ENCODE results near the gene EMP2. TPM values are rescaled to one million over a fixed set of nuclear protein-coding genes. Genes with fewer than 3 reads are reported as not detected.

The EMP2 gene
- total RNA-seq, 1 experiment from 2014 or later = not detected

DNA sequence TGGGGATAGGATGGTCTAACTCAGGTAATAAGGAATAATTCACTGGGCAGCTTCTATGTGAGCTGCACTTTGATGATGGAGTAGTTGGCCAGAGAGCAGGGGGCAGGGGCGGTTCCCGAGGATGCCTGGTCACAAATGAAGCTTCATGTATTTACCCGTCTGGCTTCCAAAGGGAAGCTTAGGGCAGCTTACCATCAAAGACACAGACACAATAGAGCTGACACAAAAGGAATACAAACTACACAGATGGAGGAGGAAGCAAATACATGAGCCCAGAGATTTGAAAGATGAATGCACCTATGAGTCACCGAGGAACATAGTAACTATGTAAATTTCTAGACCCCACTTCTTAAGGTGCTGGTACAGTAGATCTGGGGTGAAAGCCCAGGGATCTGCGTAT, 8.7 kb upstream of the EMP2 start:
- no peak overlapping the region for H3K4me2 ChIP-seq (ENCODE audit: low read depth, low read length, poor library complexity, severe bottlenecking)
- H2AFZ ChIP-seq (ENCODE audit: low read length) = no peak overlapping the region
- no peak overlapping the region for H3K9ac ChIP-seq (ENCODE audit: low read length)
- H3K4me3 ChIP-seq (ENCODE audit: low read length) = no peak overlapping the region
- H3K9me2 ChIP-seq (replicated peaks; ENCODE audit: insufficient read depth, low read length) = no peaks in the 10 kb centered on the region
- no peak for DNase-seq
- H4K20me1 ChIP-seq (ENCODE audit: insufficient read depth, low read depth, low read length) = no peaks in the 10 kb centered on the region
- H3K27me3 ChIP-seq (ENCODE audit: low read length) = no peaks in the 10 kb centered on the region
- no peaks in the 10 kb centered on the region for H3K36me3 ChIP-seq (ENCODE audit: insufficient read depth, low read length)
- H3K4me1 ChIP-seq (ENCODE audit: low read length) = no peaks in the 10 kb centered on the region
- H3K27ac ChIP-seq (ENCODE audit: low read length) = no peak overlapping the region
- no peaks in the 10 kb centered on the region for H3K9me3 ChIP-seq (ENCODE audit: low read length)
- no peaks in the 10 kb centered on the region for H3K79me2 ChIP-seq (ENCODE audit: low read length)

DNA sequence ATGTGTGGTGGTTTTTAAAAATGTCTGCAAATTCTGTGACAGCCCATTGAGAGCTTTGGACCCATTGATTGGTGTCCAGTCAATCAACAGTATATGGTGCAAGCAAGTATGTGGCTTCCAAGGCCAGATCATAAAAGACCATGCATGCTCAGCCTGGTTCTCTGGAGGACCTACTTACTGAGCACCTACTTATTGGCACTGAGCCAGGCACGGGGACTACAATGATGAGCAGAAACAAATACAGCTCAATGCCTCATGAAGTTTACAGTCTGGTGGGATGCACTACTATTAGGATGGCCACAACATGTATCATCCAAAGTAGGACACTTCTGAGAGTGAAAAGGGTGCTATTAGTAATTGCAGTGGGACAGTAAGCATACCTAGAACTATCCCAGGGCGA, 7.2 kb upstream of the EMP2 start:
- Histone ChIP-seq H3K9me3 (ENCODE audit: low read length) (no peaks in the 10 kb centered on the region), H3K36me3 (ENCODE audit: insufficient read depth, low read length) (no peaks in the 10 kb centered on the region), H3K79me2 (ENCODE audit: low read length) (no peaks in the 10 kb centered on the region), H3K27me3 (ENCODE audit: low read length) (no peaks in the 10 kb centered on the region), H3K9ac (ENCODE audit: low read length) (no peak overlapping the region), H2AFZ (ENCODE audit: low read length) (no peak overlapping the region), H3K4me1 (ENCODE audit: low read length) (no peaks in the 10 kb centered on the region), H4K20me1 (ENCODE audit: insufficient read depth, low read depth, low read length) (no peaks in the 10 kb centered on the region), H3K9me2 (replicated peaks; ENCODE audit: insufficient read depth, low read length) (no peaks in the 10 kb centered on the region), H3K4me3 (ENCODE audit: low read length) (no peak overlapping the region), H3K4me2 (ENCODE audit: low read depth, low read length, poor library complexity, severe bottlenecking) (no peak overlapping the region), H3K27ac (ENCODE audit: low read length) (no peak overlapping the region)
- DNase-seq = no peak

DNA sequence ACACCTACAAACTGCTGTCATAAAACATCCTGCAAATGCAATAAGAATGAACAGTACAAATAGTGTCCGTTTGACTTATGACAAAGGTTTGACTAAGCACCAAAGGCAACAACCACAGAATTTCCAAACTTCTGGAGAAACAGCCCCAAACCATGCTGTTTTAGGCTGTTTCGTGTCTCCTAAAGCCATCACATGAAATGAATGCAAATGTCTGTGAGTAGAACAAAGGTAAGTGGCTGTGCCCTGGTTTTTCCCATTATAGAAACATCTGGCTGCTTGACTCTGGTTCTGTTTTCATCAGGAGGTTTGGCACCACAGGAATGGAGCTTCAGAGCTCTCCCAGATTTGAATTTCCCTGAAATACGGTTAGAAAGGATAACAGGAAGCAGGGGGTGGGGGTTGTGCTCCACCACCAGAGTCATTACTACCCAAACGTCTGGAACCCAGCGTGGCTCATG, 4.6 kb upstream of the EMP2 start:
- H3K9me2 ChIP-seq (replicated peaks; ENCODE audit: insufficient read depth, low read length) = no peaks in the 10 kb centered on the region
- H3K27me3 ChIP-seq (ENCODE audit: low read length) = no peaks in the 10 kb centered on the region
- H3K4me2 ChIP-seq (ENCODE audit: low read depth, low read length, poor library complexity, severe bottlenecking) = no peak overlapping the region
- H3K4me3 ChIP-seq (ENCODE audit: low read length) = no peak overlapping the region
- H3K9ac ChIP-seq (ENCODE audit: low read length) = no peak overlapping the region
- no peaks in the 10 kb centered on the region for H4K20me1 ChIP-seq (ENCODE audit: insufficient read depth, low read depth, low read length)
- H2AFZ ChIP-seq (ENCODE audit: low read length) = no peak overlapping the region
- no peaks in the 10 kb centered on the region for H3K79me2 ChIP-seq (ENCODE audit: low read length)
- DNase-seq = no peak
- no peaks in the 10 kb centered on the region for H3K9me3 ChIP-seq (ENCODE audit: low read length)
- no peaks in the 10 kb centered on the region for H3K4me1 ChIP-seq (ENCODE audit: low read length)
- H3K27ac ChIP-seq (ENCODE audit: low read length) = no peak overlapping the region
- no peaks in the 10 kb centered on the region for H3K36me3 ChIP-seq (ENCODE audit: insufficient read depth, low read length)

DNA sequence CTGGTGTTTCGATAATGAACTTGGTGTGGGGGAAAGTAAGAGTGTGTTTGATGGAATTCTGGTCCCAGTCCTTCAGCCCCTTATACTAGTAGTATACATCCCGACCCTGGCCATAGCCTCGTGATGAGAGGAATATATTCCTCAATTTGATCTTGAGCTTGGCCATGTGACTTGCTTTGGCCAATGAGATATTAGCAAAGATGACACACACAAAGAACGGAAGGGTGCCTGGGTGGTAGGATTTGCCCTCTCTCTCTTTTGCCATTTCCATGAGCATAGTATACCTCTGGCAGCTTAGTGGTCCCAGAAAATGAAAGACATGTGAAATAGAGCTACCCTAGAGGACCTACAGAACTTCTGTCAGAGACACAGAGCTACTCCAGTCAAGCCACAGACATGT, 2.9 kb upstream of the EMP2 start:
- Histone ChIP-seq H3K9me3 (ENCODE audit: low read length) (no peaks in the 10 kb centered on the region), H3K36me3 (ENCODE audit: insufficient read depth, low read length) (no peaks in the 10 kb centered on the region), H3K9me2 (replicated peaks; ENCODE audit: insufficient read depth, low read length) (no peaks in the 10 kb centered on the region), H3K27me3 (ENCODE audit: low read length) (no peaks in the 10 kb centered on the region), H3K4me2 (ENCODE audit: low read depth, low read length, poor library complexity, severe bottlenecking) (no peak overlapping the region), H3K79me2 (ENCODE audit: low read length) (no peaks in the 10 kb centered on the region), H3K27ac (ENCODE audit: low read length) (no peak overlapping the region), H4K20me1 (ENCODE audit: insufficient read depth, low read depth, low read length) (no peaks in the 10 kb centered on the region), H2AFZ (ENCODE audit: low read length) (no peak overlapping the region), H3K4me1 (ENCODE audit: low read length) (no peaks in the 10 kb centered on the region), H3K4me3 (ENCODE audit: low read length) (no peak overlapping the region), H3K9ac (ENCODE audit: low read length) (no peak overlapping the region)
- DNase-seq = no peak

DNA sequence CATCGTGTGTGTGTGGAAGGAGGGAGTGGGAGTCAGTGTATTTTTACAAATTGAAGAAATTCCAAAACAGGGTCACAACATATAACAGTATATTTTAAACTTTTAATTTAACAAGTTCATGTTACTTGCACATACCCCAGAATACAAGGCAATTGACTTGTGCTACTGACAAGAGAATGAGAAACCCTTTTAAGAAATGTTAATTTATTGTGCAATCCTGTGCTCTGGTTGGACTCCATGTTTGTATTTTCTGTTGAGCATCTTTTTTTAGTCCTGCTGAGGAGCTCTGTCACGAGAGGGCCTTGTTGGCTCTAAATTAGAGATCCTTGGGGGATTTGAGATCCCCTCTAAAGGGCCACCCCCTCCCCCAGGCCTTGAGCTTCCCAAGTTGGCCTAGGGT, 1.1 kb upstream of the EMP2 start:
- H2AFZ ChIP-seq (ENCODE audit: low read length) = no peak overlapping the region
- H3K4me1 ChIP-seq (ENCODE audit: low read length) = peaks cover 8% of the 10 kb centered on the region
- H3K4me2 ChIP-seq (ENCODE audit: low read depth, low read length, poor library complexity, severe bottlenecking) = no peak overlapping the region
- H3K36me3 ChIP-seq (ENCODE audit: insufficient read depth, low read length) = no peaks in the 10 kb centered on the region
- no peaks in the 10 kb centered on the region for H4K20me1 ChIP-seq (ENCODE audit: insufficient read depth, low read depth, low read length)
- no peaks in the 10 kb centered on the region for H3K27me3 ChIP-seq (ENCODE audit: low read length)
- no peaks in the 10 kb centered on the region for H3K9me2 ChIP-seq (replicated peaks; ENCODE audit: insufficient read depth, low read length)
- H3K9ac ChIP-seq (ENCODE audit: low read length) = no peak overlapping the region
- no peaks in the 10 kb centered on the region for H3K79me2 ChIP-seq (ENCODE audit: low read length)
- H3K9me3 ChIP-seq (ENCODE audit: low read length) = no peaks in the 10 kb centered on the region
- no peak for DNase-seq
- H3K4me3 ChIP-seq (ENCODE audit: low read length) = no peak overlapping the region
- H3K27ac ChIP-seq (ENCODE audit: low read length) = no peak overlapping the region

DNA sequence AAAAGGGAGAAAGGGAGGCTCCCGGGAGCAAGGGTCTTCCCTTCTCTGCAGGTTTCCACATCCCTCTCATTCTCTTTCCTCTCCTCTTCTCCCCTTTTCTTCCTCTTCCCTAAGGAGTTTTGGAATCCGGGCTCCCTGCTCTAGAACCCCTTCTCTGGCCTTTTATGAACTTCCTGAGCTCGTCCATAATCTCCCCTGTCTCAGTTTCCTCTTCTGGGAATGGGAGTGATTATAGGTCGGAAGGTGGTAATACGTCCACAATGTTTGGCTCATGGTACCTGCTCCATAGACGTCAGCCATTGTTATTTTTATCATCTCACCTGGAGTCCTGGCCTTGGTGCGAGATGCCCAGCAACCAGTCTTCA, 467 bp upstream of the EMP2 start:
- Histone ChIP-seq H3K9ac (ENCODE audit: low read length) (no peak overlapping the region), H3K36me3 (ENCODE audit: insufficient read depth, low read length) (no peaks in the 10 kb centered on the region), H4K20me1 (ENCODE audit: insufficient read depth, low read depth, low read length) (no peaks in the 10 kb centered on the region), H3K9me2 (replicated peaks; ENCODE audit: insufficient read depth, low read length) (no peaks in the 10 kb centered on the region), H3K9me3 (ENCODE audit: low read length) (no peaks in the 10 kb centered on the region), H3K4me2 (ENCODE audit: low read depth, low read length, poor library complexity, severe bottlenecking) (no peak overlapping the region), H3K79me2 (ENCODE audit: low read length) (no peaks in the 10 kb centered on the region), H2AFZ (ENCODE audit: low read length) (no peak overlapping the region), H3K4me3 (ENCODE audit: low read length) (no peak overlapping the region), H3K27ac (ENCODE audit: low read length) (no peak overlapping the region), H3K27me3 (ENCODE audit: low read length) (no peaks in the 10 kb centered on the region), H3K4me1 (ENCODE audit: low read length) (peaks cover 8% of the 10 kb centered on the region)
- no peak for DNase-seq

DNA sequence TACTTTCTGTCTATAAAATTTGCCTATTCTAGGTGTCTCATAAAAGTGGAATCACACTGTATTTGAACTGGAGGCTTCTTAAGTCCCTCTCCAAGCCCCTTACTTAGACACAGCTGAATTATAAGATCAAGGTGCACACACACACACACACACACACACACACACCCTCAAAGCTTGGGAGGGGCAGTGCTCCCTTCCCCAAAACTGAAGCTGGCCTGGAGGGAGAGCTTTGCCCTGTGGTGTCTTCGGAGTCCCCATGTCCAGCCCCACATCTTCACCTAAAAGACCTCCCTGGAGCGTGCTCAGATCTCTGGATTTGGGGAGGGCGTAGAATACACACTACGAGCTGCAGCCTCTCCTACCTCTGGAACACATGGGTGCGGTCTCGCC, 828 bp downstream of the EMP2 start:
- DNase-seq = no peak
- Histone ChIP-seq H3K27me3 (ENCODE audit: low read length) (no peaks in the 10 kb centered on the region), H2AFZ (ENCODE audit: low read length) (no peak overlapping the region), H3K36me3 (ENCODE audit: insufficient read depth, low read length) (no peaks in the 10 kb centered on the region), H3K4me2 (ENCODE audit: low read depth, low read length, poor library complexity, severe bottlenecking) (no peak overlapping the region), H3K4me3 (ENCODE audit: low read length) (no peak overlapping the region), H3K4me1 (ENCODE audit: low read length) (peaks cover 8% of the 10 kb centered on the region), H3K9ac (ENCODE audit: low read length) (no peak overlapping the region), H3K27ac (ENCODE audit: low read length) (no peak overlapping the region), H4K20me1 (ENCODE audit: insufficient read depth, low read depth, low read length) (no peaks in the 10 kb centered on the region), H3K9me2 (replicated peaks; ENCODE audit: insufficient read depth, low read length) (no peaks in the 10 kb centered on the region), H3K9me3 (ENCODE audit: low read length) (no peaks in the 10 kb centered on the region), H3K79me2 (ENCODE audit: low read length) (no peaks in the 10 kb centered on the region)

DNA sequence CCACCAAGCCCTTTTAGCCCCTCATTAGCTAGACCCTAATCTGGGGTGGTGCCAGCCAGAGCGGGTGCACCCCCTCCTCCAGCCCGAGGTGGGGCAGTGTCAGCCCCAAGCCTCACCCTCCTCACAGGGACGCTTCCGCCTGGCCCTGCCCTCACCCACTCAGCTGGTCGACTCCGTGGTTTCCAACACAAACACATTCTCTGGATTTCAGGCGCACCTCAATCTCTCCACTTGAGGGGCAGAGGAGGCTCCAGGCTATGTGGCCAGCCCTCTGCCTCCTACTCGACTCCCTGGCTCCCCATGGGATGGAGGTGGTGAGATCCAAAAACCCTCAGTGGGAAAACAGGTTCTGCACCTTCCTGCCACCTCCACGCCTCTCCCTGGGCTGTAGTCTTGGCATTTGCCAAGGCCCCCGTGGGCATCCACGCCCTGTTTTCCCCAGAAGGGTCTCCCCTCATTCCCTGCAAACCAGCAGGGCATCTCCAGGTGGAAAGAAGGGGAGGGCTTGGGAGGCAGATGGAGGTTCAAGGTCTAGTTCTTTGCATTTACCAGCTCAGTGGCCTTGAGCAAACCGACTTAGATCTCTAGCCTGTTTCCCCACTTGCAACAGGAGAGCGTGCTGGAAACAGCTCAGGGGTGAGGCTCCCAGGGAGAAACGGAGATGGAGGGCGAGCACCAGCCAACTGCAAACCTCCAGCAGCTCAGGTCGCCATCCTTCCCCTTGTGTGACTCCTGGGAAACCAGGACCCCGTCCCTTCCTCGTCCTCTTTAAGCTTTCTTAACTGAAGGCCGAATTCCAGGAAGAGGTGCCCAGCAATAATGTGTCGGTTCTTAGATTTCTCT, 1.7 kb downstream of the EMP2 start:
- H3K4me3 ChIP-seq (ENCODE audit: low read length) = no peak overlapping the region
- no peaks in the 10 kb centered on the region for H3K9me3 ChIP-seq (ENCODE audit: low read length)
- H3K79me2 ChIP-seq (ENCODE audit: low read length) = no peaks in the 10 kb centered on the region
- peaks cover 8% of the 10 kb centered on the region for H3K4me1 ChIP-seq (ENCODE audit: low read length)
- DNase-seq = no peak
- H3K4me2 ChIP-seq (ENCODE audit: low read depth, low read length, poor library complexity, severe bottlenecking) = no peak overlapping the region
- H4K20me1 ChIP-seq (ENCODE audit: insufficient read depth, low read depth, low read length) = no peaks in the 10 kb centered on the region
- no peaks in the 10 kb centered on the region for H3K9me2 ChIP-seq (replicated peaks; ENCODE audit: insufficient read depth, low read length)
- H3K27me3 ChIP-seq (ENCODE audit: low read length) = no peaks in the 10 kb centered on the region
- no peak overlapping the region for H3K27ac ChIP-seq (ENCODE audit: low read length)
- no peak overlapping the region for H3K9ac ChIP-seq (ENCODE audit: low read length)
- H3K36me3 ChIP-seq (ENCODE audit: insufficient read depth, low read length) = no peaks in the 10 kb centered on the region
- H2AFZ ChIP-seq (ENCODE audit: low read length) = no peak overlapping the region
